DMS114 treated with DMSO at 0.1 percent for 48 hours (cell line): ENCODE data around the gene JPH2.

Experiments used
- DNase-seq: peaks from one replicate; lab custom pipeline; 2025; ENCODE audit not compliant: unreplicated experiment; lab: John Stamatoyannopoulos, UW

Gene JPH2

GRCh38 chr20:44126445-44126844 is 60.5 kb downstream of the JPH2 start:
- no peak for DNase-seq

GRCh38 chr20:44125332-44126127 is 61.5 kb downstream of the JPH2 start:
- DNase-seq, result no peak

- no peak for DNase-seq
Observed at GRCh38 chr20:44123874-44124535, 63.0 kb downstream of the JPH2 start.

- DNase-seq, result no peak
Observed at GRCh38 chr20:44123251-44123650, 63.7 kb downstream of the JPH2 start.

GRCh38 chr20:44120676-44121425 is 66.1 kb downstream of the JPH2 start:
- DNase-seq, result no peak

- DNase-seq, result no peak
Observed at GRCh38 chr20:44118185-44119033, 68.6 kb downstream of the JPH2 start.

- no peak for DNase-seq
Observed at GRCh38 chr20:44117296-44118184, 69.4 kb downstream of the JPH2 start.

- DNase-seq, result no peak
Observed at GRCh38 chr20:44115762-44116644, 71.0 kb downstream of the JPH2 start.

- DNase-seq, result no peak
Observed at GRCh38 chr20:44115181-44115580, 71.8 kb downstream of the JPH2 start.

- no peak for DNase-seq
Observed at GRCh38 chr20:44113618-44114376, 73.2 kb downstream of the JPH2 start.

- DNase-seq, result no peak
Observed at GRCh38 chr20:44112889-44113617, 73.9 kb downstream of the JPH2 start.

GRCh38 chr20:44112456-44112855 is 74.5 kb downstream of the JPH2 start:
- DNase-seq, result no peak

GRCh38 chr20:44111712-44112335 is 75.2 kb downstream of the JPH2 start:
- DNase-seq, result no peak

- DNase-seq, result no peak
Observed at GRCh38 chr20:44110816-44111568, 76.0 kb downstream of the JPH2 start.

- no peak for DNase-seq
Observed at GRCh38 chr20:44109951-44110361, 77.0 kb downstream of the JPH2 start.

GRCh38 chr20:44106615-44107014 is 80.4 kb downstream of the JPH2 start:
- no peak for DNase-seq
